Iris pigment epithelial cell (primary cell): ENCODE measurements around the gene KMT5C.
"Not testable (repeated sequence)": the region's sequence is repeated elsewhere in the genome, so short reads cannot be mapped to it uniquely, and the experiment has no call there.

ENCODE experiments used
- DNase-seq: peaks from one replicate; pipeline ENCODE4 v3.0.0-alpha.2; 2011; ENCODE audit warnings: low read depth

KMT5C gene

GRCh38 chr19:55316646-55317045 lies 23.0 kb upstream of the KMT5C start:
- no peak for DNase-seq

- peak; percentile 43 for DNase-seq
These were observed 19.9 kb upstream of the KMT5C start for GRCh38 chr19:55319785-55320184.

GRCh38 chr19:55320844-55321419 lies 18.7 kb upstream of the KMT5C start:
- no peak for DNase-seq

GRCh38 chr19:55321466-55322137 lies 18.1 kb upstream of the KMT5C start:
- DNase-seq, result no peak

- no peak for DNase-seq
These were observed 17.3 kb upstream of the KMT5C start for GRCh38 chr19:55322204-55322885.

- DNase-seq, result no peak
These were observed 15.0 kb upstream of the KMT5C start for GRCh38 chr19:55324662-55325061.

- DNase-seq, result no peak
These were observed 14.5 kb upstream of the KMT5C start, which contains the start of gene TMEM150B for GRCh38 chr19:55325172-55325571. Gene TMEM150B, minus strand, starts transcription at chr19:55325341. Its CDS starts 4,305 bp downstream, at chr19:55321036.

GRCh38 chr19:55328774-55329318 lies 10.8 kb upstream of the KMT5C start:
- DNase-seq, result not testable (repeated sequence)

- not testable (repeated sequence) for DNase-seq
These were observed 9.9 kb upstream of the KMT5C start for GRCh38 chr19:55329791-55330190.

GRCh38 chr19:55333870-55334269 lies 5.8 kb upstream of the KMT5C start:
- no peak for DNase-seq

- DNase-seq, result no peak
These were observed 3.6 kb upstream of the KMT5C start for GRCh38 chr19:55336101-55336500.

GRCh38 chr19:55339889-55340783 lies 460 bp downstream of the KMT5C start:
- no peak for DNase-seq

GRCh38 chr19:55340784-55341147 lies 1.1 kb downstream of the KMT5C start:
- DNase-seq, result no peak

- peak; percentile 60 for DNase-seq
These were observed 1.5 kb downstream of the KMT5C start for GRCh38 chr19:55341171-55341588.

GRCh38 chr19:55341595-55342531 lies 2.2 kb downstream of the KMT5C start:
- no peak for DNase-seq

GRCh38 chr19:55344444-55344843 lies 4.8 kb downstream of the KMT5C start:
- no peak for DNase-seq

- no peak for DNase-seq
These were observed 5.6 kb downstream of the KMT5C start for GRCh38 chr19:55345101-55345817.

- DNase-seq, result no peak
These were observed 6.4 kb downstream of the KMT5C start for GRCh38 chr19:55345818-55346724.
